Measurements from ENCODE around the gene PDE4DIP.
"Not testable (repeated sequence)": the region's sequence is repeated elsewhere in the genome, so short reads cannot be mapped to it uniquely, and the experiment has no call there.

The PDE4DIP gene

GRCh38 chr1:149008326-149008725, 164.1 kb downstream of the PDE4DIP start:
- H3K27ac ChIP-seq (ENCODE audit: low read length); H3K9ac ChIP-seq (ENCODE audit: low read depth, low read length); H3K36me3 ChIP-seq (ENCODE audit: insufficient read depth, low read depth, low read length); H3K27me3 ChIP-seq (ENCODE audit: insufficient read depth, low read length); H3K9me3 ChIP-seq (ENCODE audit: insufficient read depth, low read depth, low read length); H3K4me3 ChIP-seq (ENCODE audit: low read length); H3K4me1 ChIP-seq (ENCODE audit: insufficient read depth, low read length): not testable (repeated sequence)

DNA sequence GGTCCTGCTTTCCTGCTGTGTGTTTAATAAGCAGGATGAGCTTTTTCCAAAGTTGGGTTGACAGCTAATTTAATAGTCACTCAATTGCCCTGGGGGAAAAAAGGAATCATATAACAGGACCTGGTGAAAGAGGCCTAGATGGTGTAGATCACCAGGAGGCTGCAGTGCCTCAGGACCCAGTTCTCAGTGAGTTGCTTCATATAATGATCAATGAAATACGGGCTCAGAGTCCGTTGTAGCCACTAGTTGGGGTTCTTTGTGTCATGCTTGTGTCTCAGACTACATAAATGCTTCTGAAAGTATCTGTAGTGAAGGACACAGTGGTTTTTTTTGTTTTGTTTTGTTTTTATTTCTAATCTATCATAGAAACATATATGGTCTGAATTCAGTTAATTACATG, 164.5 kb downstream of the PDE4DIP start:
- H3K4me1 ChIP-seq (ENCODE audit: insufficient read depth, low read length); H3K36me3 ChIP-seq (ENCODE audit: insufficient read depth, low read depth, low read length); H3K4me3 ChIP-seq (ENCODE audit: low read length); H3K27ac ChIP-seq (ENCODE audit: low read length); H3K9me3 ChIP-seq (ENCODE audit: insufficient read depth, low read depth, low read length); H3K9ac ChIP-seq (ENCODE audit: low read depth, low read length); H3K27me3 ChIP-seq (ENCODE audit: insufficient read depth, low read length): not testable (repeated sequence)

- not testable (repeated sequence) for H3K9me3 ChIP-seq (ENCODE audit: insufficient read depth, low read depth, low read length); H3K27ac ChIP-seq (ENCODE audit: low read length); H3K4me1 ChIP-seq (ENCODE audit: insufficient read depth, low read length); H3K9ac ChIP-seq (ENCODE audit: low read depth, low read length); H3K36me3 ChIP-seq (ENCODE audit: insufficient read depth, low read depth, low read length); H3K27me3 ChIP-seq (ENCODE audit: insufficient read depth, low read length); H3K4me3 ChIP-seq (ENCODE audit: low read length)
Observed at GRCh38 chr1:149009761-149010160, 165.5 kb downstream of the PDE4DIP start.

- H3K27ac ChIP-seq (ENCODE audit: low read length); H3K9ac ChIP-seq (ENCODE audit: low read depth, low read length); H3K9me3 ChIP-seq (ENCODE audit: insufficient read depth, low read depth, low read length); H3K4me3 ChIP-seq (ENCODE audit: low read length); H3K27me3 ChIP-seq (ENCODE audit: insufficient read depth, low read length); H3K36me3 ChIP-seq (ENCODE audit: insufficient read depth, low read depth, low read length); H3K4me1 ChIP-seq (ENCODE audit: insufficient read depth, low read length): not testable (repeated sequence)
Observed at GRCh38 chr1:149012599-149012998, 168.4 kb downstream of the PDE4DIP start.

DNA sequence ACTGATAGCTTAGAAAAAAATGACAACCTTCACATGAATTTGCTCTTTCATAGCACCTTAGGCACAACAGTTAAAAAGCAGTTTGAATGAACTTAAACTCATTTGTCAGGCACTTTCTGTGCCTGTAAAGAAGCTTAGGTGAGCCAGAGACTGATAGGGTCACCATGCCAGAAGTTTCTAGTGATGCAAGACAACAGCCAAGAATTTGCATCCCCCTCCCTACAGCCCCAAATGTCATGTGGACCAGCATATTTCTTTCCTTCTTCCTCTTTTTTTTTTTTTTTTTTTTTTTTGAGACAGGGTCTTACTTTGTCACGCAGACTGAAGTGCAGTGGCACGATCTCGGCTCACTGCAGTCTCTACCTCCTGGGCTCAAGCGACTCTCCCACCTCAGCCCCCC, 169.3 kb downstream of the PDE4DIP start:
- not testable (repeated sequence) for H3K9ac ChIP-seq (ENCODE audit: low read depth, low read length); H3K4me3 ChIP-seq (ENCODE audit: low read length); H3K27me3 ChIP-seq (ENCODE audit: insufficient read depth, low read length); H3K9me3 ChIP-seq (ENCODE audit: insufficient read depth, low read depth, low read length); H3K36me3 ChIP-seq (ENCODE audit: insufficient read depth, low read depth, low read length); H3K27ac ChIP-seq (ENCODE audit: low read length); H3K4me1 ChIP-seq (ENCODE audit: insufficient read depth, low read length)

- H3K4me3 ChIP-seq (ENCODE audit: low read length); H3K36me3 ChIP-seq (ENCODE audit: insufficient read depth, low read depth, low read length); H3K9me3 ChIP-seq (ENCODE audit: insufficient read depth, low read depth, low read length); H3K27me3 ChIP-seq (ENCODE audit: insufficient read depth, low read length); H3K27ac ChIP-seq (ENCODE audit: low read length); H3K9ac ChIP-seq (ENCODE audit: low read depth, low read length); H3K4me1 ChIP-seq (ENCODE audit: insufficient read depth, low read length): not testable (repeated sequence)
Observed at GRCh38 chr1:149015522-149015921, 171.3 kb downstream of the PDE4DIP start.

- H3K4me1 ChIP-seq (ENCODE audit: insufficient read depth, low read length); H3K4me3 ChIP-seq (ENCODE audit: low read length); H3K27me3 ChIP-seq (ENCODE audit: insufficient read depth, low read length); H3K9ac ChIP-seq (ENCODE audit: low read depth, low read length); H3K36me3 ChIP-seq (ENCODE audit: insufficient read depth, low read depth, low read length); H3K27ac ChIP-seq (ENCODE audit: low read length); H3K9me3 ChIP-seq (ENCODE audit: insufficient read depth, low read depth, low read length): not testable (repeated sequence)
Observed at GRCh38 chr1:149016626-149017025, 172.4 kb downstream of the PDE4DIP start.

DNA sequence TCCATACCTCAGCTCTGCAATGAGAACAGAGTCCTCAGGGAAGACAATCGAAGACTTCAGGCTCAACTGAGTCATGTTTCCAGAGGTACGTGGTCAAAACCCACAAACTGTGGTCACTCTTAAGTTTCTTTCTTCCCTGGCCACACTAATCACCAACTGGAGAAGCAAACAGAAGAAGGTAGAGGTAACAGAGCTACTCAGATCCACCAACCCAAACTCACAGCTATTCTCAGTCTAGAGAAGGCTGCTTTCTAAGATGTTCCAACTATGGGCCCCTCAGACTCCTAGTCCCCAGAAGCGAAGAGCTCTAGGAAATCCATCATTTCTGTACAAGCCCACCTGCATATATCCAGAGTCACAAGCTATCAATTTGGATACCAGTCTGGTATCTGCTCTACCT, 174.3 kb downstream of the PDE4DIP start:
- H3K4me1 ChIP-seq (ENCODE audit: insufficient read depth, low read length); H3K27me3 ChIP-seq (ENCODE audit: insufficient read depth, low read length); H3K36me3 ChIP-seq (ENCODE audit: insufficient read depth, low read depth, low read length); H3K27ac ChIP-seq (ENCODE audit: low read length); H3K9me3 ChIP-seq (ENCODE audit: insufficient read depth, low read depth, low read length); H3K4me3 ChIP-seq (ENCODE audit: low read length); H3K9ac ChIP-seq (ENCODE audit: low read depth, low read length): not testable (repeated sequence)

DNA sequence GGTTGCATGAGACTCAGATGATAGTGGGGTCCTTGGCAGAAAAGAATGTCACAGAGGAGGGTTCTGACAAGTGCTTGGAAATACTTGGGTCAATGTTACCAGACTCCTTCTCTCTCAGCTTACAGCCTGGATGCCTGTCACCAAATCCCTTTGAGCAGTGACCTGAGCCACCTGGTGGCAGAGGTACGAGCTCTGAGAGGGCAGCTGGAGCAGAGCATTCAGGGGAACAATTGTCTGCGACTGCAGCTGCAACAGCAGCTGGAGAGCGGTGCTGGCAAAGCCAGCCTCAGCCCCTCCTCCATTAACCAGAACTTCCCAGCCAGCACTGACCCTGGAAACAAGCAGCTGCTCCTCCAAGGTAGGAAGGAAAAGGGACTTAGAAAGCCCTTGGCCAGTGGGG, 180.1 kb downstream of the PDE4DIP start:
- not testable (repeated sequence) for H3K27me3 ChIP-seq (ENCODE audit: insufficient read depth, low read length)

GRCh38 chr1:149033916-149034315, 189.7 kb downstream of the PDE4DIP start:
- H3K36me3 ChIP-seq (ENCODE audit: insufficient read depth, low read depth, low read length); H3K27me3 ChIP-seq (ENCODE audit: insufficient read depth, low read length); H3K9me3 ChIP-seq (ENCODE audit: insufficient read depth, low read depth, low read length); H3K9ac ChIP-seq (ENCODE audit: low read depth, low read length); H3K27ac ChIP-seq (ENCODE audit: low read length); H3K4me1 ChIP-seq (ENCODE audit: insufficient read depth, low read length); H3K4me3 ChIP-seq (ENCODE audit: low read length): not testable (repeated sequence)

More for the DNA sequence above, 180.1 kb downstream of the PDE4DIP start:
- not testable (repeated sequence) for H3K36me3 ChIP-seq (ENCODE audit: insufficient read depth, low read depth, low read length); H3K4me3 ChIP-seq (ENCODE audit: low read length); H3K27ac ChIP-seq (ENCODE audit: low read length); H3K9me3 ChIP-seq (ENCODE audit: insufficient read depth, low read depth, low read length); H3K4me1 ChIP-seq (ENCODE audit: insufficient read depth, low read length); H3K9ac ChIP-seq (ENCODE audit: low read depth, low read length)

DNA sequence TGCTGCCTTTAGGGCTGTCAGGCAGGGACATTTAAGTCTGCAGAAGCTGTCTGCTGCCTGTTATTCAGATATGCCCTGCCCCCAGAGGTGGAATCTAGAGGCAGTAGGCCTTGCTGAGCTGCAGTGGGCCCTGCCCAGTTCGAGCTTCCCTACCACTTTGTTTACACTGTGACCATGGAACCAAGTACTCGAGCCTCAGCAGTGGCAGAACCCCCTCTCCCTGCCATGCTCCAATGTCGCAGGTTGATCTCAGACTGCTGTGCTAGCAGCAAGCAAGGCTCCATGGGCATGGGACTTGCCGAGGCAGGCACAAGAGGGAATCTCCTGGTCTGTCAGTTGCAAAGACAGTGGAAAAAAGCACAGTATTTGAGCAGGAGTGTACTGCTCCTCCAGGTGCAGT, 198.8 kb downstream of the PDE4DIP start:
- H3K4me3 ChIP-seq (ENCODE audit: low read length); H3K27me3 ChIP-seq (ENCODE audit: insufficient read depth, low read length); H3K36me3 ChIP-seq (ENCODE audit: insufficient read depth, low read depth, low read length); H3K27ac ChIP-seq (ENCODE audit: low read length); H3K4me1 ChIP-seq (ENCODE audit: insufficient read depth, low read length); H3K9ac ChIP-seq (ENCODE audit: low read depth, low read length); H3K9me3 ChIP-seq (ENCODE audit: insufficient read depth, low read depth, low read length): not testable (repeated sequence)

- not testable (repeated sequence) for H3K4me3 ChIP-seq (ENCODE audit: low read length); H3K27ac ChIP-seq (ENCODE audit: low read length); H3K9ac ChIP-seq (ENCODE audit: low read depth, low read length); H3K36me3 ChIP-seq (ENCODE audit: insufficient read depth, low read depth, low read length); H3K9me3 ChIP-seq (ENCODE audit: insufficient read depth, low read depth, low read length); H3K27me3 ChIP-seq (ENCODE audit: insufficient read depth, low read length); H3K4me1 ChIP-seq (ENCODE audit: insufficient read depth, low read length)
Observed at GRCh38 chr1:149064611-149065010, 220.4 kb downstream of the PDE4DIP start.

DNA sequence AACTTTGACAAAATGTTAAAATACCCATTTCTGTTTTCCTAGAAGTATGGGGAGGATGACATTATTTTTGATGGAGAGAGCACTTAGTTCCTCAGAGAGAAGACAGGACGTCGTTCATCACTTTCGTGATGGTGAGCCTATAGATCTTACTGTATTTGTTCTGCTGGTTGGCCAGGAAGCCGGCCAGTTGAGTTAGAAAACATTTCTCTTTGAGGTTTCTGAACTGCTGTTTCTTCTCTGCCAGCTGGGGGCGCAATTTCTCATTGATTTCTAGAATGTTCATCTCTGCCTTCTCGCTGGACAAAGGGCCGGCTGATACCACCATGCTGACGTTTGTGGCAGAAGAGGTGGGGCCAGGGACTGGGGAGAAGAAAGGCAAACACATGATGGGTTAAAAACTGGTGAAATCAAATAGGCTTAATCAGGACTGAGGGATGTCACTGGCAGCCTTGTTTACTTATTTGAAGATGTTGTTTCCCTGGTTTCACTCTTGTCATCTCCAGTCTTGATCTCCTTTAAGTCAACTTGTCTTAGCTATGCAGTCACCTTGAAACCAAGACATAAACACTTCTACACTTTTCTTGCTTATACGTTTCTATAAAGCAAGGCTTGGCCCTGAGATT, 231.4 kb downstream of the PDE4DIP start:
- not testable (repeated sequence) for H3K4me1 ChIP-seq (ENCODE audit: insufficient read depth, low read length); H3K27ac ChIP-seq (ENCODE audit: low read length); H3K9ac ChIP-seq (ENCODE audit: low read depth, low read length); H3K9me3 ChIP-seq (ENCODE audit: insufficient read depth, low read depth, low read length); H3K36me3 ChIP-seq (ENCODE audit: insufficient read depth, low read depth, low read length); H3K27me3 ChIP-seq (ENCODE audit: insufficient read depth, low read length); H3K4me3 ChIP-seq (ENCODE audit: low read length)
